Fibroblast of lung (primary cell): ENCODE measurements around the gene AMACR. TPM values are rescaled to one million over a fixed set of nuclear protein-coding genes. Genes with fewer than 3 reads are reported as not detected.

Source experiments
- DNase-seq, 2 donors: peaks; one replicate each; pipeline versions ENCODE4 v3.0.0 to v3.0.0-alpha.2; 2010; ENCODE audit warnings: low read depth in 2 of 2
- H2AFZ ChIP-seq: 2 replicates; pipeline ENCODE4 v1.5.1; 2012; ENCODE audit warnings: low read length, control low read depth, inconsistent platforms
- H3K27ac ChIP-seq: 2 replicates; pipeline ENCODE4 v1.5.1; 2011; ENCODE audit warnings: low read length, control low read depth; ENCODE audit not compliant: insufficient read depth
- H3K27me3 ChIP-seq: 2 replicates; pipeline ENCODE4 v1.5.1; 2011; ENCODE audit warnings: mild to moderate bottlenecking, low read length; ENCODE audit not compliant: control insufficient read depth, insufficient read depth
- H3K36me3 ChIP-seq: 2 replicates; pipeline ENCODE4 v1.5.1; 2011; ENCODE audit warnings: low read length; ENCODE audit not compliant: control insufficient read depth, insufficient read depth
- H3K4me1 ChIP-seq: 2 replicates; pipeline ENCODE4 v1.5.1; 2011; ENCODE audit warnings: low read length; ENCODE audit not compliant: control insufficient read depth, insufficient read depth; ENCODE audit errors: extremely low read depth
- H3K4me2 ChIP-seq: 2 replicates; pipeline ENCODE4 v1.5.1; 2011; ENCODE audit warnings: low read length, control low read depth; ENCODE audit not compliant: insufficient read depth; ENCODE audit errors: extremely low read depth
- H3K4me3 ChIP-seq, 4 experiments: fragments of 200-600 bp in 1 of 4; sonication (generic) in 1 of 4; replicated peaks in 1 of 4; 2 replicates each; pipeline ENCODE4 v1.5.1; 2011 to 2016; ENCODE audit warnings: low read length in 4 of 4, low read depth in 3 of 4, mild to moderate bottlenecking in 3 of 4, control low read depth in 2 of 4, inconsistent platforms in 1 of 4, mixed read lengths in 1 of 4; ENCODE audit not compliant: insufficient read depth in 1 of 4; ENCODE audit errors: control extremely low read depth in 1 of 4
- H3K79me2 ChIP-seq: 2 replicates; pipeline ENCODE4 v1.5.1; 2012; ENCODE audit warnings: mild to moderate bottlenecking, low read length, inconsistent platforms; ENCODE audit not compliant: control insufficient read depth, insufficient read depth
- H3K9ac ChIP-seq: 2 replicates; pipeline ENCODE4 v1.5.1; 2011; ENCODE audit warnings: mild to moderate bottlenecking, low read length, control low read depth; ENCODE audit not compliant: insufficient read depth
- H3K9me3 ChIP-seq: 2 replicates; pipeline ENCODE4 v1.5.1; 2012; ENCODE audit warnings: low read depth, low read length; ENCODE audit not compliant: control insufficient read depth, insufficient read depth
- H4K20me1 ChIP-seq: 2 replicates; pipeline ENCODE4 v1.5.1; 2011; ENCODE audit warnings: low read length; ENCODE audit not compliant: control insufficient read depth, insufficient read depth; ENCODE audit errors: extremely low read depth
- CTCF ChIP-seq, 2 donors: IDR thresholded peaks in 1 of 2; conservative IDR thresholded peaks in 1 of 2; 1 replicate in 1 of 2; 2 replicates in 1 of 2; pipeline ENCODE4 v1.5.1; 2011 to 2012; ENCODE audit warnings: low read length in 2 of 2, control low read depth in 1 of 2, inconsistent platforms in 1 of 2, low read depth in 1 of 2, mild to moderate bottlenecking in 1 of 2
- EZH2 ChIP-seq: IDR thresholded peaks from 2 replicates; pipeline ENCODE4 v1.5.1; 2012; ENCODE audit warnings: low read length, control low read depth, mild to moderate bottlenecking; ENCODE audit errors: missing control alignments
- polyA plus RNA-seq, 2 donors: library from polyadenylated mRNA; depleted of rRNA in 1 of 2; stranded (reverse) in 1 of 2; unstranded in 1 of 2; fragments of >200 nt; gene quantifications; 2 replicates each; pipeline ENCODE4 v1.2.1, GENCODE V29; 2011 to 2012; ENCODE audit warnings: missing spikeins in 1 of 2
- total RNA-seq: library from RNA; depleted of rRNA; stranded (reverse); fragments of >200 nt; gene quantifications from 2 replicates; pipeline ENCODE4 v1.2.1, GENCODE V29; 2014

AMACR gene
- total and polyA plus RNA-seq, 2 donors (not counting 1 experiment from before 2014, with no cell fraction given) = 7.6 to 14.2 TPM

DNA sequence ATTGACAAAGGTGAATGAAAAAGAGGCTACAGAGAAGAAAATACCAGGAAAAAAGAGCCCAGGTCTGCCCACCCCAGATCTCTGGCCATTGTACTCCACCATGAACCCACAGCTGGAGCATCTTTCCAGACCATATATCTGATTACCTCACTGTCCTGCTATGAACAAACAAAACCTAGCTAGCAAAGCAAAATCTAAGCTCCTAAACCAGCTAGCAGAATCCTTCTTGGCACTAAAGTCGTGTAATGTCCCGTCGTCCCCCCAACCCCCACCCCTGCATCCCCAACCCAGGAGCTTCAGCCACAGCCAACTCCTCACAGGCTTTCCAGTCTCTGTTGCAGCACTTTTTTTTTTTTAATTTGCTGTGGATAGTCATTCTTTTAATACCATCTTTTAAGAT is 32.6 kb upstream of the AMACR start:
- Histone ChIP-seq H3K4me1 (no peaks in the 10 kb centered on the region), H3K4me2 (no peak overlapping the region), H3K9me3 (no peaks in the 10 kb centered on the region), H3K79me2 (no peaks in the 10 kb centered on the region), H3K9ac (no peak overlapping the region), H3K4me3 (no peak overlapping the region), H4K20me1 (no peaks in the 10 kb centered on the region), H3K27me3 (no peaks in the 10 kb centered on the region), H2AFZ (no peak overlapping the region), H3K36me3 (no peaks in the 10 kb centered on the region), H3K27ac (no peak overlapping the region)
- peak in 1 of 2 donors; percentile 29 for DNase-seq
- TF ChIP-seq CTCF (conservative IDR thresholded peaks at IDR 0.05 in 1 of 2, IDR thresholded peaks at IDR 0.05 in 1 of 2; ENCODE audit: low read depth in 1 of 2, low read length in 2 of 2) = no peak
- TF ChIP-seq EZH2 = no peak

DNA sequence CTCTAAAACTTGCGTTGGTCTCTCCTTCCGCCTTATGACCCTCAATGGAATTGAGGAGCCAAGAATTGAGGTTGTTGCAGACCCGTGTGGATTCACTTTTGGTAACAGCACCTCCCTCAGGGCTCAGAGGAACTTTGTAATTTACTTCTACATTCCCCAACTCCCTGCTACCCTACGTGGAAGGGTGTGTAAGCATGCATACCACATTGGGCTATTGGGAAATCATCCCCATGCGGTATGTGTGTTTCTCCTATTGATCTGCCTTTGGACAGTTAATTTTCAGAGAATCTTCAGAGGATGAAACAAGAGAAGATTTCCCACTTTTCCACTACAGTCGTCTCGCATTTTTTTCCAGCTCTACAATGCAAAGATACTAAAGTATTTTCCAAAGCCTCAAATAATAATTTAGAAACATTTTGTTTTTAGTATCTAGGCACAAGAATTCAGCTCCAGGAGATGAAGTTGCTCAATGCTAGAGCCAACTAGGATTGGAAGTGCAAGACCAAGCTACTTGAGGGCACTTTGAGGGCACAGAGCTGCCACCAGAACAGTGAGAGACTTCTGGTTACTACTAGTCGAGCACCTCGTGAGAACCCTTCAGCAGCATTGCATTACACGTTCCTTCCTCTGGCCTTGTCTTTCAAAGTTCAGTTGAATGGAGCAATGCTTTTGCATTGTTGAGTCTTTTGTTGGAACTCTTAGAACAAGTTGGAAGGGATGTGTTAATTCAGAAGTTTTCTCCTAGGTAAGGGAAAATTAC is 31.7 kb upstream of the AMACR start:
- H3K9ac ChIP-seq = no peak overlapping the region
- H3K79me2 ChIP-seq = no peaks in the 10 kb centered on the region
- H3K4me3 ChIP-seq = no peak overlapping the region
- no peak overlapping the region for H2AFZ ChIP-seq
- H3K27me3 ChIP-seq = no peaks in the 10 kb centered on the region
- no peaks in the 10 kb centered on the region for H3K4me1 ChIP-seq
- H4K20me1 ChIP-seq = no peaks in the 10 kb centered on the region
- H3K27ac ChIP-seq = no peak overlapping the region
- no peaks in the 10 kb centered on the region for H3K36me3 ChIP-seq
- H3K4me2 ChIP-seq = no peak overlapping the region
- no peak for TF ChIP-seq EZH2
- no peak for TF ChIP-seq CTCF (conservative IDR thresholded peaks at IDR 0.05 in 1 of 2, IDR thresholded peaks at IDR 0.05 in 1 of 2; ENCODE audit: low read depth in 1 of 2, low read length in 2 of 2)
- DNase-seq = no peak
- H3K9me3 ChIP-seq = no peaks in the 10 kb centered on the region

DNA sequence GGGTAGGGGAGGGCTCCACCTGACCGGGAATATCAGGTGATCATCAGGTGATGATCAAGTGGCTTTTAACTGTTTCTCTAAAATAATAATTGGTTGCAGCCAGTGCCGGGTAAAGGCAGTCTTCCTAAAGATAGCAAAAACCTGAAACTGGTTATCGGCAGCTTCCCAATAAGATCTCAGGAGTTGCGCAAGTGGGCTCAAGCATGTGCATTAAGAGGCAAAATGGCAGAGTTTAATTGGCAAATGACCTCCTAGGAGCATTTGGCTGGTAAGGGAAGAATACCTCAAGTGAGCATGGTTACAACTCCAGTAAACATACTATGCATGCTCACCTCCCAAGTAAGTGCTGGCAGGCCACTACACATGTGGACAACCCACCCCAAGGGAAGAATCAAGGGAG is 31.0 kb upstream of the AMACR start:
- Histone ChIP-seq H3K27ac (no peak overlapping the region), H3K9me3 (no peaks in the 10 kb centered on the region), H3K4me2 (no peak overlapping the region)

More for the DNA sequence above, 31.0 kb upstream of the AMACR start:
- TF ChIP-seq CTCF (conservative IDR thresholded peaks at IDR 0.05 in 1 of 2, IDR thresholded peaks at IDR 0.05 in 1 of 2; ENCODE audit: low read depth in 1 of 2, low read length in 2 of 2) (no peak), EZH2 (no peak)
- Histone ChIP-seq H3K36me3 (no peaks in the 10 kb centered on the region), H3K4me3 (no peak overlapping the region), H2AFZ (no peak overlapping the region), H3K27me3 (no peaks in the 10 kb centered on the region), H3K79me2 (no peaks in the 10 kb centered on the region), H3K9ac (no peak overlapping the region), H4K20me1 (no peaks in the 10 kb centered on the region), H3K4me1 (no peaks in the 10 kb centered on the region)
- no peak for DNase-seq
